GM18505 (cell line): ENCODE results near the gene APBA3.

Source experiments
- ATAC-seq: cut with Tn5 transposase; IDR thresholded peaks from one replicate; pipeline ENCODE4 v1.9.1; 2021; ENCODE audit not compliant: unreplicated experiment
- POLR2A ChIP-seq: IDR thresholded peaks from 4 replicates; pipeline ENCODE4 v1.6.1; 2011; ENCODE audit warnings: borderline replicate concordance; ENCODE audit not compliant: insufficient read depth, insufficient read length; ENCODE audit errors: extremely low read depth

The APBA3 gene

DNA sequence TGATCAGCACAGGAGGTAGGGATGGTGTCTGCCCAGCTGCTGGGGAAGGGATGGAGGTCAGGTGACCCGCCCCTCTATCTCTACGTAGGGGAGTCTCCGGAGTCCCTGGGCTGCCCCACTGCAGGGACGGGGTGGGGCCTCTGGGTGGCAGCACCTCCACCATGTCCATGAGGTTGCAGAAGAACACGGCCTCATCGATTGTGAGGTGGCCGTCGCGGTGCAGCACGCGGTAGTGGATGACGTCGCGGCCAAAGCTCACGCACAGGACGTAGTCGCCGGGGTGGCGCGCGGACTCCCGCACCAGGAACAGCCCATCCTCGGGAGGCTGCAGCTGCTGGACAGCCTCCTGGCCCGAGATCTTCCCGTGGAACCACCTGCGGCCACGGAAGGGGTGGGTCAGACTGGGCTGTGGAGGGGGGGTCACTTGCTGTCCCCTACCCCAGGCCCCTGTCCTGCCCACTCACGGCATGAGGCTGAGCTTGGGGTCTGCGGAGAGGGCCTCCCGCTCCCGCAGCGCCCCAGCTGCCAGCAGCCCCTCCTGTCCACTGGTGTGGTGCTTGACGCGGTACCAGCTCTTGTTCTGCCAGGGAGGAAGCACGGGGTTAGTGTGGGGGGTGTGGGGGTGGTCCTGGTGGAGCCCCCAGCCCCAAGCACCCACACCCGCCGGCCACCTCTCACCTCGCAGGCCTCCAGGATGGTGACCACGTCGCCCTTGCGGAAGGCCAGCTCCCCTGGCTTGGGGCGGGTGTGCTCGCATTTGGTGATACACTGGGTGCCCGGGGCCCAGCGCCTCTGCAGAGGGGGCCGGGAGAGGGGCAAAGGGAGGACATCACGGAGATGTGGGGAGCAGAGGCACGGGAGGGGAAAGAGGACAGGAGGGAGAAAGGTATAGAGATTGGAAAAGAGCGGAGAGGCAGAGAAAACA is 22.4 kb upstream of the APBA3 start:
- no peak for ATAC-seq
- no peak for TF ChIP-seq POLR2A

- no peak for ATAC-seq
- no peak for TF ChIP-seq POLR2A
These were observed 21.4 kb upstream of the APBA3 start for GRCh38 chr19:3782903-3783302.

- no peak for ATAC-seq
- no peak for TF ChIP-seq POLR2A
These were observed 20.8 kb upstream of the APBA3 start for GRCh38 chr19:3782330-3782729.

DNA sequence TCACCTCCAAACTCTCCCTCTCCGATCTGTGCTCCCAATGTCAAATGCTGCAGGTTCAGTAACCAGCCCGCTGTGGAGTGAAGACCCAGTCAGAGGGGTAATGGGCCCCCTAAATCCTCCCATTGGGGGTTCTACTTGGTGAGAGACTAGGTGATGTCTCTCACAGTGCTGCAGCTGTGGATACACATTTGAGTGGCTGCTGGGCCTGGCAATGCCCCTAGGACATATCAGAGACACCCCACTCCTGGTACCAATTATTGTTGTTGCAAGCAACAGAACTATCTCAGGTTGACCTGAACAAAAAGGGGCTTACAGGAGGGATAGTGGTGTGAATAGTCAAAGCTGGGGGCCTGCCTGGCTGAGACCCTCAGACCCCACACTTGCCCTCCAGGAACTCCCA is 20.1 kb upstream of the APBA3 start:
- no peak for TF ChIP-seq POLR2A
- no peak for ATAC-seq

DNA sequence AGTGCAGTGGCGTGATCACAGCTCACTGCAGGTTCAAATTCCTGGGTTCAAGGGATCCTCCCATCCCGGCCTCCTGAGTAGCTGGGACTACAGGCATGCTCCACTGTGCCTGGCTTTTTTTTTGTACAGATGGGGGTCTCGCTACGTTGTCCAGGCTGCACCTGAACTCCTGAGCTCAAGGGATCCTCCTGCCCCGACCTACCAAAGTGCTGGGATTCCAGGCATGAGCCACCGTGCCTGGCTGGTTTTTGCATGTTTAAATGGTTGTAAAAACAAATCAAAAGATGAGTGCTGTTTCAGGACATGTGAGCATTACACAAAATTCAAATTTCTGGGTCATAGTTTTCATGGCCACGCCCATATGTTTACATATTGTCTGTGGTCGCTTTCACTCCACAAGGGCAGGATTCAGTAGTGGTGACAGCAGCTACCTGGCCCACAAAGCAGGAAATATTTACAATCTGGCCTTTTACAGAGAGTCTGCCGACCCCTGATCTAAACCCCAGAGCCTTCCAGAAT is 19.4 kb upstream of the APBA3 start:
- TF ChIP-seq POLR2A = no peak
- ATAC-seq = no peak

DNA sequence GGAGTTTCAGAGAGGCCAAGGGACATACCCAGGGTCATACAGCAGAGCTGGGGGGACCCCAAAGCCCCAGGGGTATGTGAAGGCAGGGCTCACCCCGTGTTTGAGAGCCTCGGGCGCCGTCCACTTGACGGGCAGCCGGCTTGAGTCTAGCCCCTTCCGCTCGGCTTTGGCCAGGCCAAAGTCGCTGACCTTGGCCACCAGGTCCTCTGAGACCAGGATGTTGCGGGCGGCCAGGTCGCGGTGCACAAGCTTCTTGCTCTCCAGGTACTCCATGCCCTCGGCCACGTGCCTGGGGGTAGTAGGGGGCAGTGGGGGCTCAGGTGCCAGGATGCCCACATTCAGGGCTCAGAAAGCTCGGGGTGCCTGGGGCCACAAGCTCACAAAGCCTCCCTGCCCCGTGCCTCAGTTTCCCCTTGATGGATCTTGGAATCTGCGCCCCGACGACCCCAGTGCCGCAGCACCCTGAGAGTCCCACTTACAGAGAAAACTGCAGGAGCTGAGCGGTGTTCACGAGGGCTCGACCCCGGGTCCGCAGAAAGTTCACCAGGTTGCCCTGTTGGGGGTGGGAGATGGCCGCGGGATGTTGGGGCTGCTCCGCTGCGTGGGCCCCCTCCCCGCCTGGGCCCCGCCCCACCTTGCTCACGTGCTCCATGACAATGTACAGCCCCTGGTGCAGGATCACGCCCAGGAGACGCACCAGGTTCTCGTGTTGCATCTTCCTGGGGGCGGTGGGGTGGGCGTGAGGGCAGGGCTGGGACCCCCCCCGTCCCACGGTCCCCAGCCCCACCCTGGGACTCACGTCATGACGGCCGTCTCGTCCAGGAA is 17.6 kb upstream of the APBA3 start:
- TF ChIP-seq POLR2A = no peak
- ATAC-seq = no peak

DNA sequence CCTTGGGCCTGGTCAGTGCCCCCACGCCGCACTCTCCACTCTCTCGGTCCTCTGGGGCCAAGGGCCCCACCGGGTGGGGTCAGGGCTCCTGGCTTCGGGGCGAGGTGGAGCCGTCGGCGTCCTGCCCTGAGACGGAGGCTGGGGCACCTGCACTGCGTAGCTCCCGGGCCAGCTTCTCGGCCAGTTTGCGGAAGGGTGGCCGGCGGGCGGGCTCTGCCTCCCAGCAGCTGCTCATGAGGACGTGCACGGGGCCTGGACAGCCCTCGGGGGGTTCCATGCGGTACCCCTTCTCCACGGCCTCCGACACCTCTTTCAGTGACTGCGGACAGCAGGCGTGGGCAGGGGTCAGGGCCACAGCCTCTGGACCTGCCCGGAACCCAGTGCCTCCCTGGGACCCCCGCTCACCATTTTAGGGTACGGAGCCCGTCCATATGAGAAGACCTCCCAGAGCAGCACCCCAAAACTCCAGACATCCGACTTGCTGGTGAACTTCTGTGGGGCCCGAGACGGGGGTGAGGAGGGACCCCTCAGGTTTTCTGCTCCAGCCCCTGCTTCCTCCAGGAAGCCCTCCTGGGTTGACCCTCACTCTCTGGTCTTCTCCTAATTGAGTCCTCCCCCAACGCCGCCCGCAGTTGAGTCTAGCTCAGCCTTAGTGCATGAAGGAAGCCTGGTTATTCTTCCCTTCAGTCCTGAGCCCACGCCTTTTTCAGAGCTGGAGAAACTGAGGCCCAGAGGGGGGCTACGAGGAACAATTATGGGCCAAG is 16.8 kb upstream of the APBA3 start:
- no peak for ATAC-seq

GRCh38 chr19:3776479-3777040 is 15.1 kb upstream of the APBA3 start:
- no peak for ATAC-seq
- no peak for TF ChIP-seq POLR2A

More for the DNA sequence above, 16.8 kb upstream of the APBA3 start:
- no peak for TF ChIP-seq POLR2A

- no peak for ATAC-seq
These were observed 14.3 kb upstream of the APBA3 start for GRCh38 chr19:3775831-3776230.

DNA sequence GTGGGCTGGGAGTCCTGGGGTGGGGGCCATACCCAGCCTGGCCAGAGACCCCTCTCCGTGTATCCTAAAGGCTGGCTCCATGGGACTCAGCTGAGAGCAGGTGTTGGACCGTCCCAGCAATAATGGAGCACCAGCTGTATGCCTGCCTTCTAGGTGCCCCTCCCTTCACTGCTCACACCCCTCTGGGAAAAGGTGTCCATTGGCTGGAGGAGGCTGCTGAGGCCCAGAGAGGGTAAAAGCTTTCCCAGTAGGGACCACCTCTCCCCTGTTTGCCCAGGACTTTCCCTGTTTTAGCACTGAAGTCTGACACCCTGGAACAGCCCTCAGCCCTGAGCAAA is 13.9 kb upstream of the APBA3 start:
- no peak for ATAC-seq
- TF ChIP-seq POLR2A = no peak

More at GRCh38 chr19:3775831-3776230, 14.3 kb upstream of the APBA3 start:
- TF ChIP-seq POLR2A = no peak

DNA sequence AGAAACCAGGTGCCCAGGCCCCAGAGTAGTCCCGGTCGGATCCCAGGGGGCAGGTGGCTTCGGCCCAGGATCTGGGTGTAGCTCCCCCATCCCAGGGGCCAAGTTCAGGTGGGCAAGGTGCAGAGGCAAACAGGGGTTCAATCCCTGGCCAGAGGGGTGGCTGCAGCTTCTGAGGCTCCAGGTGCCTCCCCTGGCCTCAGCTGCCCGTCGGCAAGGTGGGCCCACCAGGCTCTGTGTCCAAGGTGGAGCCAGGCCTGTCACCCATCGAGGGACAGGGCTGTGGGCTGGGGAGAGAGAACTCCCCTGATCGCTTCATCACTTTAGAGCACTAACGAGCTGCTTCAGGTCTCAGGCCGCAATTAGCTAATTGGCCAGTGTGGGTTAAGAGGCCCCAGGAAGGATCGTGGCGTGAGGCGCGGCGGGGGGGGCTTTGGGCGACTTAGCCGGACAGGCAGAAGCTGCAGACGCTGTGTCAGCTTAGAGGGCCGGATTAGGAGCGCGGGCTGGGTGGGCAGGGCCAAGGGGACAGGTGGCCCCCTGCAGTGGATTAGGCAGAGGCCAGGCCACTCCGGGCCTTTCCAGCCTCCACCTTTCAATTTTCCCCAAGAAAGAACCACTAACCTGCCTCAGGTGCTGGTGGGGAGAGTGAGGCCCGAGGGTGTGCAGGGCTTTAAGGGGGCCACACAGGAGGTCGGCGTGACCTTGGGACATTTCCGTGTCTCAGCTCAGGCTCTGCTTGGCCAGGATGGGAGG is 13.3 kb upstream of the APBA3 start:
- TF ChIP-seq POLR2A = no peak
- no peak for ATAC-seq
